ENCODE data around the gene NLGN4Y. TPM values are rescaled to one million over a fixed set of nuclear protein-coding genes. Genes with fewer than 3 reads are reported as not detected.

NLGN4Y gene
- total and polyA plus RNA-seq, 2 donors (not counting 1 experiment from before 2014, with no cell fraction given) = 21.8 TPM; not detected in 1

GRCh38 chrY:14802125-14802524 lies 277.8 kb downstream of the NLGN4Y start:
- DNase-seq (ENCODE audit: low read depth in 2 of 2) = peak in 1 of 2 donors; percentile 76
- H4K20me1 ChIP-seq (ENCODE audit: control insufficient read depth, extremely low read depth, insufficient read depth, low read length) = no peaks in the 10 kb centered on the region
- peaks cover 2% of the 10 kb centered on the region for H3K4me1 ChIP-seq (ENCODE audit: control insufficient read depth, extremely low read depth, insufficient read depth, low read length)
- H3K36me3 ChIP-seq (ENCODE audit: control insufficient read depth, insufficient read depth, low read length) = no peaks in the 10 kb centered on the region
- H3K4me3 ChIP-seq (replicated peaks in 1 of 4; ENCODE audit: control extremely low read depth in 1 of 4, insufficient read depth in 1 of 4, low read depth in 3 of 4, low read length in 4 of 4) = no peak overlapping the region
- TF ChIP-seq CTCF (conservative IDR thresholded peaks at IDR 0.05 in 1 of 2, IDR thresholded peaks at IDR 0.05 in 1 of 2; ENCODE audit: low read depth in 1 of 2, low read length in 2 of 2) (no peak), EZH2 (IDR thresholded peaks at IDR 0.05; ENCODE audit: low read length, missing control alignments) (no peak)
- H3K79me2 ChIP-seq (ENCODE audit: control insufficient read depth, insufficient read depth, low read length) = no peaks in the 10 kb centered on the region
- no peak overlapping the region for H2AFZ ChIP-seq (ENCODE audit: low read length)
- H3K27me3 ChIP-seq (ENCODE audit: control insufficient read depth, insufficient read depth, low read length) = no peaks in the 10 kb centered on the region
- no peak overlapping the region for H3K9ac ChIP-seq (ENCODE audit: insufficient read depth, low read length)
- H3K9me3 ChIP-seq (ENCODE audit: control insufficient read depth, insufficient read depth, low read depth, low read length) = no peaks in the 10 kb centered on the region
- H3K27ac ChIP-seq (ENCODE audit: insufficient read depth, low read length) = no peak overlapping the region
- no peak overlapping the region for H3K4me2 ChIP-seq (ENCODE audit: extremely low read depth, insufficient read depth, low read length)

- Histone ChIP-seq H3K4me3 (replicated peaks in 1 of 4; ENCODE audit: control extremely low read depth in 1 of 4, insufficient read depth in 1 of 4, low read depth in 3 of 4, low read length in 4 of 4) (no peak overlapping the region), H3K36me3 (ENCODE audit: control insufficient read depth, insufficient read depth, low read length) (no peaks in the 10 kb centered on the region), H3K9me3 (ENCODE audit: control insufficient read depth, insufficient read depth, low read depth, low read length) (no peaks in the 10 kb centered on the region), H3K4me1 (ENCODE audit: control insufficient read depth, extremely low read depth, insufficient read depth, low read length) (peaks cover 2% of the 10 kb centered on the region), H3K79me2 (ENCODE audit: control insufficient read depth, insufficient read depth, low read length) (no peaks in the 10 kb centered on the region), H4K20me1 (ENCODE audit: control insufficient read depth, extremely low read depth, insufficient read depth, low read length) (no peaks in the 10 kb centered on the region), H3K27me3 (ENCODE audit: control insufficient read depth, insufficient read depth, low read length) (no peaks in the 10 kb centered on the region), H2AFZ (ENCODE audit: low read length) (no peak overlapping the region), H3K9ac (ENCODE audit: insufficient read depth, low read length) (no peak overlapping the region), H3K4me2 (ENCODE audit: extremely low read depth, insufficient read depth, low read length) (no peak overlapping the region), H3K27ac (ENCODE audit: insufficient read depth, low read length) (no peak overlapping the region)
- TF ChIP-seq EZH2 (IDR thresholded peaks at IDR 0.05; ENCODE audit: low read length, missing control alignments) (no peak), CTCF (conservative IDR thresholded peaks at IDR 0.05 in 1 of 2, IDR thresholded peaks at IDR 0.05 in 1 of 2; ENCODE audit: low read depth in 1 of 2, low read length in 2 of 2) (no peak)
- peak in 1 of 2 donors; percentile 55 for DNase-seq (ENCODE audit: low read depth in 2 of 2)
These were observed 279.7 kb downstream of the NLGN4Y start for GRCh38 chrY:14804041-14804440.

DNA sequence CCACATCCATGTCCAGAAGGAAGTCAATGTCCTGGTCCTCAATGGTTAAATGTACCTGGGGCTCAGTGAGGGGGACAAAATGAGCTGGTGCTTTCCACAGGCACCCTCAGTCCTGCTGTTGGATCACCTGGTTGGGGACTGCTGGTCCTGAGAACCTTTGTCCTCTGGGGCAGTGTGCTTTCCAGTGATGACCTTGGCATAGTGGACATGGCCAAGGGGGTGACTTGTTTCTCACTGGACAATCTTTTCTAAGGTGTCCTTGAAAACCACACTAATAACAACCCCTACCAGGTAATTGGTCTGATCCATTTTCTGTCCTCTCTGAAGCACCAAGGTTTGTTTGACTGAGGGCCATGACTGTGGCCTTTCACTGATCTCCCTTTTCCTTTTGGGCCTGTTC lies 294.1 kb downstream of the NLGN4Y start:
- Histone ChIP-seq H3K4me1 (ENCODE audit: control insufficient read depth, extremely low read depth, insufficient read depth, low read length) (no peaks in the 10 kb centered on the region), H3K4me2 (ENCODE audit: extremely low read depth, insufficient read depth, low read length) (no peak overlapping the region), H4K20me1 (ENCODE audit: control insufficient read depth, extremely low read depth, insufficient read depth, low read length) (no peaks in the 10 kb centered on the region), H3K79me2 (ENCODE audit: control insufficient read depth, insufficient read depth, low read length) (no peaks in the 10 kb centered on the region), H3K9ac (ENCODE audit: insufficient read depth, low read length) (no peak overlapping the region), H3K27ac (ENCODE audit: insufficient read depth, low read length) (no peak overlapping the region), H3K36me3 (ENCODE audit: control insufficient read depth, insufficient read depth, low read length) (no peaks in the 10 kb centered on the region), H3K4me3 (replicated peaks in 1 of 4; ENCODE audit: control extremely low read depth in 1 of 4, insufficient read depth in 1 of 4, low read depth in 3 of 4, low read length in 4 of 4) (no peak overlapping the region), H3K27me3 (ENCODE audit: control insufficient read depth, insufficient read depth, low read length) (no peaks in the 10 kb centered on the region), H3K9me3 (ENCODE audit: control insufficient read depth, insufficient read depth, low read depth, low read length) (no peaks in the 10 kb centered on the region), H2AFZ (ENCODE audit: low read length) (no peak overlapping the region)
- DNase-seq (ENCODE audit: low read depth in 2 of 2) = no peak
- TF ChIP-seq EZH2 (IDR thresholded peaks at IDR 0.05; ENCODE audit: low read length, missing control alignments) (no peak), CTCF (conservative IDR thresholded peaks at IDR 0.05 in 1 of 2, IDR thresholded peaks at IDR 0.05 in 1 of 2; ENCODE audit: low read depth in 1 of 2, low read length in 2 of 2) (no peak)
